Activated CD4-positive, alpha-beta memory T cell treated with anti-CD3 and anti-CD28 coated beads for 36 hours (primary cell): ENCODE measurements around the gene BCL2. TPM values are rescaled to one million over a fixed set of nuclear protein-coding genes. Genes with fewer than 3 reads are reported as not detected.
"Not testable (repeated sequence)": the region's sequence is repeated elsewhere in the genome, so short reads cannot be mapped to it uniquely, and the experiment has no call there.

ENCODE experiments used
- CTCF ChIA-PET: fragments of 350-600 bp; sonication (Branson Sonifier 250); formaldehyde crosslinking; loops from one replicate; lab custom pipeline; 2021; ENCODE audit warnings: antibody characterized with exemption, inconsistent platforms; lab: Charles Lee
- POLR2A ChIA-PET: fragments of 350-600 bp; sonication (Branson Sonifier 250); formaldehyde crosslinking; loops from one replicate; lab custom pipeline; 2021; ENCODE audit warnings: antibody characterized with exemption; lab: Charles Lee
- DNase-seq: peaks from one replicate; pipeline ENCODE4 v3.0.0-alpha.2; 2020
- H3K27ac Mint-ChIP-seq: one replicate; pipeline ENCODE4 v1.8.0; 2021; ENCODE audit warnings: mixed read lengths
- H3K27me3 Mint-ChIP-seq: one replicate; pipeline ENCODE4 v1.8.0; 2021; ENCODE audit warnings: mixed read lengths
- H3K36me3 Mint-ChIP-seq: one replicate; pipeline ENCODE4 v1.8.0; 2021; ENCODE audit warnings: mixed read lengths
- H3K4me1 Mint-ChIP-seq: one replicate; pipeline ENCODE4 v1.8.0; 2021; ENCODE audit warnings: low read depth, mixed read lengths
- H3K4me3 Mint-ChIP-seq: one replicate; pipeline ENCODE4 v1.8.0; 2021; ENCODE audit warnings: mild to moderate bottlenecking, mixed read lengths
- H3K9me3 Mint-ChIP-seq: one replicate; pipeline ENCODE4 v1.8.0; 2021; ENCODE audit warnings: mixed read lengths
- intact Hi-C: fragments of 100-400 bp; cut with micrococcal nuclease; formaldehyde crosslinking; loops from one replicate; pipeline ENCODE4 v1.15.1; 2023
- total RNA-seq, 2 experiments: library from RNA; stranded (reverse); gene quantifications; one replicate each; pipeline ENCODE4 v1.2.3, GENCODE V29; 2021

The BCL2 gene
- total RNA-seq, 2 experiments from 2014 or later = 66.9 to 67.9 TPM

DNA sequence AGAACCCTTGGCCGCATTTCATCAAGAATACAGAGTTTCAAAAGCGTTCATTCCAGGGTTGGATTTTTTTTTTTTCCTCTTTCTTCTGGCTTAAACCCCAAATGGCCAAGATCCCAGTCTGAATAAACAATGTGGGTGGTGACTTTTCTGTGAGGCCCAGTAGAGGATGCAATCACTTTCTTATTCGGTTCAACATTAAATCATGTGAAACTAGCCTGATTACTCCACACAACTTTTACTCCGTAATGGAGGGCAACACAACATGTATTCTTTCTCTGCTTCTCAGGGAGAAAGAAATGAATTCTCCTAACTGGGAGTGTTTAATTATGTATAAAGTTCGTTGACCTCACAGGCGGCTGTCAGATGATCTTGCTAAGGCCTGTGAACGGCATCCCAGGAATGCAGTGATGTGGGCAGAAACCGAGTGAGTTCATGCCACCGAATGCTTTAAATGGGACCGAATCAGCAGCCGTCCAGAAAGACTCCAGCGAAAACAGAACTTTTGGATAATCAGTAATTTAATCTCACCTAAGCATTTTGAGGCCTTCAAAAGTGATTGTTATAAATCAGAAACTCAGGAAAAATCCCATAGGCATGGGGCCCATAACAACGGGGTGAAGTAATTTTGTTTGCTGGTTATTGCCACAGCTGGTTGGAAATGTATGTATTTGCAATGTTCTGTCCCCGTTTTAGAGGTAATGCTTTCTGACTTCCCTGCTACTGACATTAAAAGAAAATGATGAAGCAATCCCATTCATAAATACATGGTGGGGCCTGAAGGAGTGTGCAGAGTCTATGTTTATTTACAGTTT is 81.5 kb downstream of the BCL2 start:
- H3K4me3 Mint-ChIP-seq = no peak overlapping the region
- H3K4me1 Mint-ChIP-seq = peaks cover 62% of the 10 kb centered on the region
- no peak for DNase-seq
- H3K36me3 Mint-ChIP-seq = peaks cover 66% of the 10 kb centered on the region
- H3K9me3 Mint-ChIP-seq = peaks cover 23% of the 10 kb centered on the region
- CTCF ChIA-PET = interaction anchor here (1.0 kb wide), 1 partner anchor 19 kb away, joined by 4 read pairs; no protein-coding TSS in a partner anchor
- no peak overlapping the region for H3K27ac Mint-ChIP-seq
- intact Hi-C loops = loop anchor here (2.0 kb wide), 1 partner anchor 15 kb away; no protein-coding TSS in a partner anchor
- no peaks in the 10 kb centered on the region for H3K27me3 Mint-ChIP-seq
- POLR2A ChIA-PET = interaction anchor here (1.1 kb wide), 1 partner anchor 24 kb away, joined by 5 read pairs; no protein-coding TSS in a partner anchor

DNA sequence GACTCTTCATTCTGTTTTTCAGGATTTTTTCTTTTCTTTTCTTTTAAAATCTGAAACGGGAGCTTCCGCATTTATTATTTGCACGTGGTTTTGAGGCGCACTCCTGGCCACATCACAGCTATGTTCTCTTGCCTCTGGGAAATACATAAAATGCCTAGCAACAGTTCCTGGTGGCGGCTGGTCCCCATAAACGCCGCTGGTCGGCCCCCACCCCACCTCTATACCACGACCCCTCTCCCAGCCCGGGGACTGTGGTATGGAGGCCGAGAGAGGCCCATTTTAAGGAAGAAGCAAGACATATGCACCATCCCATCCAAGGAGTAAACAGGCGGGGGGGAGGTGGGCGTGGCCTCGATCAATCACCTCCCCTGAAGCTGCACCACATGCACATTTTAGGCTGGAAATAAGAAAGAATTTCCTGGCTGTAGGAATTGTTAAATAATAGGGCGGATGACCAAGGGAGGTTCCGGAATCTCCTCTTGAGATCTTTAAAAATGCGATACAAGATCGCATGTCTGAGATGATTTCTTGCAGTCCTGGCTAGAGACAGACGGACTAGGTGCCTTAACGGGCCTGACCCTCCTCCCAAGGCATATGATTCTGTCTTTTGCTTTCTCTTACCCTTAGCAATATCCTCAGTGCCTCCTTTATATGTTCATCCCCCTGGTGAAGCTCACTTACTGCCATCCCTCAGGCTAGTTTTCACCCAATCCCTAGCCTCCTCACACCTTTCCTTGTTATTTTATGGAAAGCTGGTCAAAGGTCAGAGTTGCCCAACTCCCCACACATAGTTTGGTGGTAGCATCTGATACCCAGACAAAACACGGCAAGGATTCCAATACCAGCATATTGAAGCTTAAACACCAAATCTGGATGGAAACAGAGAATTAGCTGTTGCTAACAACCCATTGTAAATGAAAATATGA is 82.4 kb downstream of the BCL2 start:
- no peak overlapping the region for H3K4me3 Mint-ChIP-seq
- POLR2A ChIA-PET = interaction anchor here (1.1 kb wide), 1 partner anchor 23 kb away, joined by 5 read pairs; no protein-coding TSS in a partner anchor
- H3K27ac Mint-ChIP-seq = peak overlapping the region; percentile 34
- DNase-seq = no peak
- H3K27me3 Mint-ChIP-seq = no peaks in the 10 kb centered on the region
- intact Hi-C loops = loop anchor here (2.0 kb wide), 1 partner anchor 16 kb away; no protein-coding TSS in a partner anchor
- peaks cover 58% of the 10 kb centered on the region for H3K36me3 Mint-ChIP-seq
- H3K9me3 Mint-ChIP-seq = peaks cover 23% of the 10 kb centered on the region
- CTCF ChIA-PET = interaction anchor here (1.0 kb wide), 1 partner anchor 20 kb away, joined by 4 read pairs; no protein-coding TSS in a partner anchor
- peaks cover 65% of the 10 kb centered on the region for H3K4me1 Mint-ChIP-seq

DNA sequence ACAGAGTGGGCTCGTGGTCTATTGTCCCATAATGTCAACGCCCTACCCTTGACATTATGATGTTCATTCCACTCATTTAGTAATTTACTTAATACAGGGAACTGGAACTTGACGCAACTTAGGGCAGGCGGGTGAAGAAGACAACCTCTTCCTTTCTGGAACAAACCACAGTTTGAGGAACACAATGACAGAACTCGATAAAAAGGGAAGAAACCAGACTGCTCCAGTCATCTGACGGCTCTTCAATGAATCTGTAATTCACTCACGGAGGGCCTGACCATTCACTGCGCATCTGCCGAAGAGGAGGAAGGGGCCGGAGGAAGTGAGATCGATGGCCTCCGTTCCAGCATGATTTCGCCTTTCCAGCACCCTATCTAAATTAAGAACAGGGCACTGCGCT is 83.2 kb downstream of the BCL2 start:
- Mint-ChIP-seq H3K36me3 (peaks cover 51% of the 10 kb centered on the region), H3K4me1 (peaks cover 65% of the 10 kb centered on the region), H3K27ac (peak overlapping the region; percentile 74), H3K9me3 (peaks cover 23% of the 10 kb centered on the region), H3K4me3 (no peak overlapping the region), H3K27me3 (no peaks in the 10 kb centered on the region)
- ChIA-PET CTCF (no interaction called here), POLR2A (interaction anchor here (1.1 kb wide), 1 partner anchor 83 kb away, joined by 3 read pairs; no protein-coding TSS in a partner anchor)
- intact Hi-C loops = loop anchor here (2.0 kb wide), 1 partner anchor 16 kb away; no protein-coding TSS in a partner anchor
- DNase-seq = no peak

DNA sequence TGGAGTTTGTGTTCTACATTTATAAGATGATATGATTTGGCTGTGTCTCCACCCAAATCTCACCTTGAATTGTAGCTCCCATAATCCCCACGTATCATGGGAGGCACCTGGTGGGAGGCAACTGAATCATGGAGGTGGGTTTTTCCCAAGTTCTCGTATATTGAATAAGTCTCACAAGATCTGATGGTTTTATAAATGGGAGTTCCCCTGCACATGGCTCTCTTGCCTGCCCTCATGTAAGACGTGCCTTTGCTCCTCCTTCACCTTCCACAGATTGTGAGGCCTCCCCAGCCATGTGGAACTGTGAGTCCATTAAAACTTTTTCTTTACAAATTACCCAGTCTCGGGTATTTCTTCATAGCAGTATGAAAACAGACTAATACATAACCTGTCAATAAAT is 83.6 kb downstream of the BCL2 start:
- intact Hi-C loops = loop anchor here (2.0 kb wide), 2 partner anchors 17 to 19 kb away; no protein-coding TSS in a partner anchor
- DNase-seq, H3K4me3 Mint-ChIP-seq, H3K27me3 Mint-ChIP-seq, CTCF ChIA-PET: not testable (repeated sequence)
- POLR2A ChIA-PET = interaction anchor here (1.1 kb wide), 1 partner anchor 82 kb away, joined by 3 read pairs; no protein-coding TSS in a partner anchor
- peaks cover 23% of the 10 kb centered on the region for H3K9me3 Mint-ChIP-seq
- peak overlapping the region; percentile 74 for H3K27ac Mint-ChIP-seq
- peaks cover 69% of the 10 kb centered on the region for H3K4me1 Mint-ChIP-seq
- H3K36me3 Mint-ChIP-seq = peaks cover 48% of the 10 kb centered on the region

DNA sequence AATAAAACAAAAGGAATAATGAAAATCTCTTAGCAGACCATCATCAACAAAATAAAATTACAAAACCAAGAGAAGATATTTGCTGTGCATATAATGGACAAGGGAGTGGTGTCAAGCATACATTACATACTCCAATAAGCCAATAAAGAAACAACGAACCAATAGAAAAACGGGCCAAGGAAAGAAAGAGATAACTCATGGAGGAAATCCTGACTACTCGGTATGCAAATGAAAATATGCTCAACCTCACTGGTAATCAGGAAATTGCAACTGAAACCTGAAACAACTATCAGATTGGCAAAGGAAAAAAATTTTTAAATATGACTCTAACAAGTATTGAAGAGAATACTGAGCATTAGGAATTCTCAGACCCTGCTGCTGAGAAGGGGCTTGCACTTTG is 84.7 kb downstream of the BCL2 start:
- no peaks in the 10 kb centered on the region for H3K27me3 Mint-ChIP-seq
- no peak for DNase-seq
- H3K4me3 Mint-ChIP-seq = no peak overlapping the region
- H3K27ac Mint-ChIP-seq = peak overlapping the region; percentile 21
- intact Hi-C loops = loop anchor here (2.0 kb wide), 1 partner anchor 18 kb away; no protein-coding TSS in a partner anchor
- POLR2A ChIA-PET = no interaction called here
- H3K36me3 Mint-ChIP-seq = peaks cover 42% of the 10 kb centered on the region
- peaks cover 78% of the 10 kb centered on the region for H3K4me1 Mint-ChIP-seq
- CTCF ChIA-PET = no interaction called here
- peaks cover 23% of the 10 kb centered on the region for H3K9me3 Mint-ChIP-seq

DNA sequence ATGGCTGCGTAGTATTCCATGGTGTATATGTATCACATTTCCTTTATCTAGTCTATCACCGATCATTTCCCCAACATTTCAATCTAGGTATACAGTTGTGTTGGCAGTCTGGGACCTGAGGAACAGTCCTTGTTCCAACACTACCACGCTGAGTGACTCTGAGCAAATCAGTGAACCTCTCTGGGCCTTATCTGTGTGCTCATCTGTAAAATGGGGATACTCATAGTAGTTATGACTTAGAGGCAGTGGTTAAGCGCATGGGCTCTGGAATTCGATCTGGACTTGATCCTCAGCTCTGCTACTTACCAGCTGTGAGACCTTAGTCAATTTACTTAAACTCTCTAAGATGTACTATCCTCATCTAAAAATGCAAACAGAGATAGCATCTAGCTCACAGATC is 85.1 kb downstream of the BCL2 start:
- Mint-ChIP-seq H3K9me3 (peaks cover 23% of the 10 kb centered on the region), H3K36me3 (peaks cover 45% of the 10 kb centered on the region), H3K27me3 (no peaks in the 10 kb centered on the region), H3K4me1 (peaks cover 82% of the 10 kb centered on the region), H3K27ac (peak overlapping the region; percentile 21), H3K4me3 (no peak overlapping the region)
- ChIA-PET CTCF (no interaction called here), POLR2A (no interaction called here)
- intact Hi-C loops = loop anchor here (2.0 kb wide), 1 partner anchor 18 kb away; no protein-coding TSS in a partner anchor
- no peak for DNase-seq

DNA sequence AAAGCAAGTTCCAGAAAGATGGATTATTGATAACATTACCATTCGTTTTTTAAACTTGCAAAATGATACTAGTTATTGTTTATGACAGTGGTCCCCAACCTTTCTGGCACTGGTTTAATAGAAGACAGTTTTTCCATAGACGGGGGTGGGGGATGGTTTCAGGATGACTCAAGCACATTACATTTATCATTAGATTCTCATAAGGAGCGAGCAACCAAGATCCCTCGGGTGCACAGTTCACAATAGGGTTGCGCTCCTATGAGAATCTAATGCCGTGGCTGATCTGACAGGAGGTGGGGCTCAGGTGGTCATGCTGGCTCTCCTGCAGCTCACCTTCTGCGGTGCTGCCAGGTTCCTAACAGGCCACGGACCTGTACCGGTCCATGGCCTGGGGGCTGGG is 86.2 kb downstream of the BCL2 start:
- peaks cover 23% of the 10 kb centered on the region for H3K9me3 Mint-ChIP-seq
- ChIA-PET CTCF (no interaction called here), POLR2A (interaction anchor here (1.0 kb wide), 1 partner anchor 9 kb away, joined by 3 read pairs; no protein-coding TSS in a partner anchor)
- peak overlapping the region; percentile 69 for H3K27ac Mint-ChIP-seq
- H3K27me3 Mint-ChIP-seq = no peaks in the 10 kb centered on the region
- peaks cover 42% of the 10 kb centered on the region for H3K36me3 Mint-ChIP-seq
- intact Hi-C loops = no loop called here
- H3K4me3 Mint-ChIP-seq = no peak overlapping the region
- no peak for DNase-seq
- H3K4me1 Mint-ChIP-seq = peaks cover 86% of the 10 kb centered on the region

DNA sequence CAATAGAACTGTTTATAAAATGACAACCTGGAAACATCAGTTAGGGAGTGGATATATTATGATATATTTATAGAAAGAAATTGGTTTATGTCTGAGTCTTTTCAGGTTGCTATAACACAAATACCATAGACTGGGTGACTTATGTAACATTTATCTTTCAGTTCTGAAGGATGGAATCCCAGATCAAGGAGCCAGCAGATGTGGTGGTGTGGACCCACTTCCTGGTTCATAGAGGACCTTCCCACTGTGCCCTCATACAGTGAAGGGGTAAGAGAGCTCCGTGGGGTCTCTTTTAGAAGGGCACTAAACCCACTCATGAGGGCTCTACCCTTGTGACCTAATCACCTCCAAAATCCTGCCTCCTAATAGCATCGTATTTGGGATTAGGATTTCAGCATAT is 86.7 kb downstream of the BCL2 start:
- H3K27ac Mint-ChIP-seq = peak overlapping the region; percentile 69
- no peak for DNase-seq
- H3K4me1 Mint-ChIP-seq = peaks cover 87% of the 10 kb centered on the region
- CTCF ChIA-PET = no interaction called here
- POLR2A ChIA-PET = interaction anchor here (1.0 kb wide), 1 partner anchor 8 kb away, joined by 3 read pairs; no protein-coding TSS in a partner anchor
- H3K9me3 Mint-ChIP-seq = peaks cover 23% of the 10 kb centered on the region
- peak overlapping the region; percentile 25 for H3K4me3 Mint-ChIP-seq
- no peaks in the 10 kb centered on the region for H3K27me3 Mint-ChIP-seq
- peaks cover 43% of the 10 kb centered on the region for H3K36me3 Mint-ChIP-seq
- intact Hi-C loops = no loop called here

DNA sequence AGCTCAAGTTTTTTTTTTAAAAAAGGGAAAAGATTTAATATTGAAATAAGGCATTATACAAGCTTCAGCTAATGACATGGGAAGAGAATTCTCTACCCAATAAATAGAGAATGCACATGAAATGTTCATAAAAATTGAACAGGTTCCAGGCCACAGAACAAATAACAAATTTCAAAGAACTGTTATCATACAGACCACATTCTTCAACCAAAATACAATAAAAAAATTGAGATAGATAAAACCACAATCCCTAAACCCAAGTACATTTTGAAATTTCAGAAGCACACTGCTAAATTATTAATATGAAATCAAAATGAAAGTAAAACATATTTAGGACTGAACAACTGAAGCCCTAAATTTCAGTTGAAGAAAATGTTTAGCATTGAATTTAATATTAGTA is 89.6 kb downstream of the BCL2 start:
- Mint-ChIP-seq H3K27ac (peak overlapping the region; percentile 63), H3K9me3 (peaks cover 8% of the 10 kb centered on the region), H3K36me3 (peaks cover 32% of the 10 kb centered on the region), H3K27me3 (no peaks in the 10 kb centered on the region), H3K4me3 (peak overlapping the region; percentile 21), H3K4me1 (peaks cover 77% of the 10 kb centered on the region)
- POLR2A ChIA-PET = no interaction called here
- CTCF ChIA-PET = no interaction called here
- intact Hi-C loops = no loop called here
- no peak for DNase-seq

DNA sequence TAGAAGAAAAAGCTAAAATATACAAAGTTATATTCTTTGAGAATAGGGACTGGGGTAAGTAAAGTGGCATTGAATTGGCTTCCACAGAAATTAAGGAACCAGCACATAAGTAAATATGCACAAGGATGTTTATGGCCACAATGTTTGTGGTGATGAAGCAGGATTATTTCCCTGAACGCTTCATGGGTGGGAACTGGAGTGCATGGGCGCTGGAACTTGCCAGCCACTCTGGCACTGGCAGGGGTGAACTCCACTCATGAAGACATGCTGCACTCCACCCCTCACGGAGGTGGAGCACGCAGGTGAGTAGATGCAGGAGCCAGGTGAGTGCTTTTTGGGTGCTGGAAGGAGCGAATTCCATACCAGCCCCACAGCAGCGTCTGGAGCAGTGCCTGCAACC is 94.1 kb downstream of the BCL2 start:
- no peaks in the 10 kb centered on the region for H3K27me3 Mint-ChIP-seq
- intact Hi-C loops = no loop called here
- no peaks in the 10 kb centered on the region for H3K9me3 Mint-ChIP-seq
- H3K4me3 Mint-ChIP-seq = no peak overlapping the region
- H3K36me3 Mint-ChIP-seq = peaks cover 34% of the 10 kb centered on the region
- peaks cover 76% of the 10 kb centered on the region for H3K4me1 Mint-ChIP-seq
- POLR2A ChIA-PET = interaction anchor here (0.9 to 1.8 kb wide), 2 partner anchors 12 to 76 kb away, joined by 3 to 6 read pairs; no protein-coding TSS in a partner anchor
- no peak overlapping the region for H3K27ac Mint-ChIP-seq
- CTCF ChIA-PET = interaction anchor here (0.8 to 3.0 kb wide), 4 partner anchors 42 to 93 kb away, joined by 3 to 13 read pairs (median 3); no protein-coding TSS in a partner anchor
- DNase-seq = no peak

DNA sequence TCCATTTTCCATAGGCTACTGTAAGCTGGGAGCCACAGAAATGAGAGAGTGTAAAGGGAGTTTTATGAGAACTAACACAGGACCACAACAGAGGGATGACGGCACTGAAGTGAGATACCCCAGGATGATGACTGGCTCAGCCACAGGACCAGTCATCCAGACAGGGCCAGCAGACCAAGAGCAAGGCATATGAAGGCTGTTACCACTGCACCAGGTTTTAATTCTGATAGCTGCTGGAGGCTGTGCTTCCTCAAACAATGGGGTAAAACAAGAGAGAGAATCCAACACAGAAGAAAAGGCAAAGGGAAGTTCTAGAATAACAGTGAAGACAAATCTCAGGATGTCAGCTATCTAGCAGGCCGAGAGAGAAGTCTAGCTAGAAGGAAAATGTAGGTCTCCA is 94.9 kb downstream of the BCL2 start:
- intact Hi-C loops = no loop called here
- POLR2A ChIA-PET = interaction anchor here (0.7 to 1.8 kb wide), 5 partner anchors 8 to 93 kb away, joined by 3 to 6 read pairs (median 4); no protein-coding TSS in a partner anchor

More for the DNA sequence above, 94.9 kb downstream of the BCL2 start:
- H3K4me1 Mint-ChIP-seq = peaks cover 75% of the 10 kb centered on the region
- no peaks in the 10 kb centered on the region for H3K9me3 Mint-ChIP-seq
- CTCF ChIA-PET = interaction anchor here (0.8 to 3.0 kb wide), 4 partner anchors 20 to 93 kb away, joined by 3 to 13 read pairs (median 4); no protein-coding TSS in a partner anchor
- H3K4me3 Mint-ChIP-seq = no peak overlapping the region
- no peaks in the 10 kb centered on the region for H3K27me3 Mint-ChIP-seq
- H3K36me3 Mint-ChIP-seq = peaks cover 40% of the 10 kb centered on the region
- DNase-seq = peak; percentile 71
- H3K27ac Mint-ChIP-seq = peak overlapping the region; percentile 71
